Mesendoderm (in vitro differentiated cells): Measurements from ENCODE around the gene ARHGEF17.

Experiments used
- DNase-seq: peaks from one replicate; pipeline ENCODE4 v3.0.0; 2013
- H2AK5ac ChIP-seq: 2 replicates; pipeline ENCODE4 v1.6.1; 2013; ENCODE audit warnings: low read length, inconsistent platforms
- H2BK120ac ChIP-seq: 2 replicates; pipeline ENCODE4 v1.6.1; 2013; ENCODE audit warnings: low read depth, mild to moderate bottlenecking, low read length, moderate library complexity, mixed read lengths
- H2BK15ac ChIP-seq: replicated peaks from 2 replicates; pipeline ENCODE4 v1.6.1; 2013; ENCODE audit warnings: low read depth, mild to moderate bottlenecking, moderate library complexity
- H2BK5ac ChIP-seq: 2 replicates; pipeline ENCODE4 v1.6.1; 2013; ENCODE audit warnings: low read length, inconsistent platforms
- H3K18ac ChIP-seq: 2 replicates; pipeline ENCODE4 v1.6.1; 2013; ENCODE audit warnings: mild to moderate bottlenecking, low read length, mixed read lengths
- H3K23ac ChIP-seq: one replicate; pipeline ENCODE4 v1.6.1; 2013; ENCODE audit warnings: low read length
- H3K27ac ChIP-seq: 2 replicates; pipeline ENCODE4 v1.5.1; 2013; ENCODE audit warnings: low read depth, mild to moderate bottlenecking, inconsistent platforms, low read length, moderate library complexity
- H3K27me3 ChIP-seq: 2 replicates; pipeline ENCODE4 v1.6.1; 2013; ENCODE audit warnings: low read length, control low read depth, mild to moderate bottlenecking, inconsistent platforms; ENCODE audit not compliant: insufficient read depth, poor library complexity
- H3K36me3 ChIP-seq: 2 replicates; pipeline ENCODE4 v1.6.1; 2013; ENCODE audit warnings: low read length, inconsistent platforms; ENCODE audit not compliant: control insufficient read depth, insufficient read depth
- H3K4ac ChIP-seq: one replicate; pipeline ENCODE4 v1.6.1; 2013; ENCODE audit warnings: low read depth, mild to moderate bottlenecking, low read length, moderate library complexity
- H3K4me1 ChIP-seq: 2 replicates; pipeline ENCODE4 v1.6.1; 2013; ENCODE audit warnings: low read depth, low read length, inconsistent platforms; ENCODE audit not compliant: control insufficient read depth
- H3K4me2 ChIP-seq: 2 replicates; pipeline ENCODE4 v1.6.1; 2013; ENCODE audit warnings: low read length
- H3K4me3 ChIP-seq: 2 replicates; pipeline ENCODE4 v1.5.1; 2013; ENCODE audit warnings: mild to moderate bottlenecking, low read length
- H3K56ac ChIP-seq: one replicate; pipeline ENCODE4 v1.6.1; 2013; ENCODE audit warnings: low read length
- H3K79me1 ChIP-seq: 2 replicates; pipeline ENCODE4 v1.6.1; 2013; ENCODE audit warnings: low read length, inconsistent platforms
- H3K79me2 ChIP-seq: 2 replicates; pipeline ENCODE4 v1.6.1; 2013; ENCODE audit warnings: mild to moderate bottlenecking, low read length; ENCODE audit not compliant: control insufficient read depth, insufficient read depth
- H3K9ac ChIP-seq: 2 replicates; pipeline ENCODE4 v1.6.1; 2013; ENCODE audit warnings: low read length, inconsistent platforms
- H4K5ac ChIP-seq: one replicate; pipeline ENCODE4 v1.6.1; 2013; ENCODE audit warnings: low read length
- H4K8ac ChIP-seq: one replicate; pipeline ENCODE4 v1.6.1; 2013; ENCODE audit warnings: low read depth, mild to moderate bottlenecking, control low read depth, low read length, moderate library complexity
- WGBS: extraction: QIAGEN DNeasy Blood & Tissue Kit; methylation state at CpG from one replicate; pipeline ENCODE4 v1.1.7; 2013; ENCODE audit warnings: low lambda C conversion rate, missing lambda C conversion rate; ENCODE audit not compliant: insufficient coverage; ENCODE audit errors: extremely low coverage; 5-methylcytosine and 5-hydroxymethylcytosine counted together

Gene ARHGEF17

GRCh38 chr11:73382183-73382582 lies 74.1 kb downstream of the ARHGEF17 start:
- H3K27me3 ChIP-seq, result no peaks in the 10 kb centered on the region
- H4K8ac ChIP-seq, result no peak overlapping the region
- H3K79me1 ChIP-seq, result peaks cover 23% of the 10 kb centered on the region
- DNase-seq, result no peak
- no peaks in the 10 kb centered on the region for H3K36me3 ChIP-seq
- H3K18ac ChIP-seq, result no peak overlapping the region
- no peak overlapping the region for H2BK15ac ChIP-seq
- H3K4me3 ChIP-seq, result no peak overlapping the region
- no peak overlapping the region for H4K5ac ChIP-seq
- no peak overlapping the region for H2AK5ac ChIP-seq
- no peak overlapping the region for H3K27ac ChIP-seq
- H3K9ac ChIP-seq, result no peak overlapping the region
- H2BK120ac ChIP-seq, result no peak overlapping the region
- no peaks in the 10 kb centered on the region for H3K4me1 ChIP-seq
- H3K23ac ChIP-seq, result no peak overlapping the region
- H3K4me2 ChIP-seq, result no peak overlapping the region
- WGBS, result no CpG with 5 or more reads among the region's 7 CpGs
- H3K56ac ChIP-seq, result no peak overlapping the region
- peaks cover 4% of the 10 kb centered on the region for H3K79me2 ChIP-seq
- H2BK5ac ChIP-seq, result no peak overlapping the region
- H3K4ac ChIP-seq, result no peak overlapping the region

- no peaks in the 10 kb centered on the region for H3K27me3 ChIP-seq
- no peak for DNase-seq
- no peak overlapping the region for H2AK5ac ChIP-seq
- no peak overlapping the region for H4K5ac ChIP-seq
- H3K4me3 ChIP-seq, result no peak overlapping the region
- H3K56ac ChIP-seq, result no peak overlapping the region
- H3K27ac ChIP-seq, result no peak overlapping the region
- no CpG with 5 or more reads among the region's 3 CpGs for WGBS
- H3K9ac ChIP-seq, result no peak overlapping the region
- peaks cover 23% of the 10 kb centered on the region for H3K79me1 ChIP-seq
- H4K8ac ChIP-seq, result no peak overlapping the region
- no peak overlapping the region for H2BK120ac ChIP-seq
- no peaks in the 10 kb centered on the region for H3K36me3 ChIP-seq
- no peak overlapping the region for H2BK5ac ChIP-seq
- no peak overlapping the region for H3K18ac ChIP-seq
- no peak overlapping the region for H3K4ac ChIP-seq
- no peak overlapping the region for H3K23ac ChIP-seq
- H3K4me1 ChIP-seq, result no peaks in the 10 kb centered on the region
- H3K79me2 ChIP-seq, result peaks cover 4% of the 10 kb centered on the region
- H2BK15ac ChIP-seq, result no peak overlapping the region
- H3K4me2 ChIP-seq, result no peak overlapping the region
Measured at GRCh38 chr11:73382747-73383146, 74.7 kb downstream of the ARHGEF17 start.

- Histone ChIP-seq H3K4ac (no peak overlapping the region), H3K27me3 (no peaks in the 10 kb centered on the region), H3K4me3 (no peak overlapping the region), H4K5ac (no peak overlapping the region), H3K23ac (no peak overlapping the region), H2BK15ac (no peak overlapping the region), H3K79me2 (peaks cover 4% of the 10 kb centered on the region), H3K27ac (no peak overlapping the region), H3K9ac (no peak overlapping the region), H3K4me2 (no peak overlapping the region), H3K18ac (no peak overlapping the region), H3K4me1 (no peaks in the 10 kb centered on the region), H3K56ac (no peak overlapping the region), H2AK5ac (no peak overlapping the region), H4K8ac (no peak overlapping the region), H3K36me3 (no peaks in the 10 kb centered on the region), H2BK120ac (no peak overlapping the region), H3K79me1 (peaks cover 23% of the 10 kb centered on the region), H2BK5ac (no peak overlapping the region)
- WGBS, result no CpG with 5 or more reads among the region's 9 CpGs
- DNase-seq, result no peak
Measured at GRCh38 chr11:73383249-73384124, 75.4 kb downstream of the ARHGEF17 start.

GRCh38 chr11:73384125-73384441 lies 76.0 kb downstream of the ARHGEF17 start:
- Histone ChIP-seq H3K79me1 (peaks cover 21% of the 10 kb centered on the region), H3K23ac (no peak overlapping the region), H3K18ac (no peak overlapping the region), H3K4me1 (no peaks in the 10 kb centered on the region), H3K4me2 (no peak overlapping the region), H2AK5ac (no peak overlapping the region), H3K56ac (no peak overlapping the region), H2BK120ac (no peak overlapping the region), H3K4me3 (no peak overlapping the region), H3K9ac (no peak overlapping the region), H3K79me2 (peaks cover 4% of the 10 kb centered on the region), H3K27ac (no peak overlapping the region), H2BK15ac (no peak overlapping the region), H4K8ac (no peak overlapping the region), H3K27me3 (no peaks in the 10 kb centered on the region), H3K36me3 (no peaks in the 10 kb centered on the region), H4K5ac (no peak overlapping the region), H2BK5ac (no peak overlapping the region), H3K4ac (no peak overlapping the region)
- WGBS, result no CpG with 5 or more reads among the region's 7 CpGs
- DNase-seq, result no peak

- peaks cover 20% of the 10 kb centered on the region for H3K79me1 ChIP-seq
Measured at GRCh38 chr11:73384531-73384871, 76.4 kb downstream of the ARHGEF17 start.

More at GRCh38 chr11:73384531-73384871, 76.4 kb downstream of the ARHGEF17 start:
- WGBS, result no CpG with 5 or more reads among the region's 4 CpGs
- Histone ChIP-seq H3K4me2 (no peak overlapping the region), H3K56ac (no peak overlapping the region), H2AK5ac (no peak overlapping the region), H2BK120ac (no peak overlapping the region), H3K9ac (no peak overlapping the region), H3K79me2 (peaks cover 4% of the 10 kb centered on the region), H4K8ac (no peak overlapping the region), H3K18ac (no peak overlapping the region), H2BK5ac (no peak overlapping the region), H3K4ac (no peak overlapping the region), H3K27me3 (no peaks in the 10 kb centered on the region), H3K27ac (no peak overlapping the region), H3K4me3 (no peak overlapping the region), H3K4me1 (no peaks in the 10 kb centered on the region), H4K5ac (no peak overlapping the region), H2BK15ac (no peak overlapping the region), H3K36me3 (no peaks in the 10 kb centered on the region), H3K23ac (no peak overlapping the region)
- DNase-seq, result no peak
